ENCODE data around the gene PPARD.
A peak's percentile ranks its signal among the peaks of the same experiment; 100 is the strongest.

Gene PPARD

DNA sequence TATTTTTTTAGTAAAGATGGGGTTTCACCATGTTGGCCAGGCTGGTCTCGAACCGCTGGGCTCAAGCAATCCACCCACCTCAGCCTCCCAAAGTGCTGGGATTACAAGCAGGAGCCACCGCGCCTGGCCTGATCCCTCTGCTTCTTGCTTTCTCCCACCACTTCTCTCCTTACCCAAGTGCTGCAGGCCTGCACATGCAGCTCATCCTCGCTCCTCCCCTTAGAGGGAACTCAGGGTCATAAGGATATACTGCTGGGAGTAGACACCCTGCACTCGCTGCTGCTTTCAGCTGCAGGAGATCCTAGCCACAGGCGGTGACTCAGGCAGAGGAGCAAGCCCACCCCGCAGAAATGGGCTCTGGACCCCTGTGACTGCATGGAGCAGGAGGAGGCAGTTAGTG, 69.7 kb downstream of the PPARD start:
- TF ChIP-seq, protein P1, sequence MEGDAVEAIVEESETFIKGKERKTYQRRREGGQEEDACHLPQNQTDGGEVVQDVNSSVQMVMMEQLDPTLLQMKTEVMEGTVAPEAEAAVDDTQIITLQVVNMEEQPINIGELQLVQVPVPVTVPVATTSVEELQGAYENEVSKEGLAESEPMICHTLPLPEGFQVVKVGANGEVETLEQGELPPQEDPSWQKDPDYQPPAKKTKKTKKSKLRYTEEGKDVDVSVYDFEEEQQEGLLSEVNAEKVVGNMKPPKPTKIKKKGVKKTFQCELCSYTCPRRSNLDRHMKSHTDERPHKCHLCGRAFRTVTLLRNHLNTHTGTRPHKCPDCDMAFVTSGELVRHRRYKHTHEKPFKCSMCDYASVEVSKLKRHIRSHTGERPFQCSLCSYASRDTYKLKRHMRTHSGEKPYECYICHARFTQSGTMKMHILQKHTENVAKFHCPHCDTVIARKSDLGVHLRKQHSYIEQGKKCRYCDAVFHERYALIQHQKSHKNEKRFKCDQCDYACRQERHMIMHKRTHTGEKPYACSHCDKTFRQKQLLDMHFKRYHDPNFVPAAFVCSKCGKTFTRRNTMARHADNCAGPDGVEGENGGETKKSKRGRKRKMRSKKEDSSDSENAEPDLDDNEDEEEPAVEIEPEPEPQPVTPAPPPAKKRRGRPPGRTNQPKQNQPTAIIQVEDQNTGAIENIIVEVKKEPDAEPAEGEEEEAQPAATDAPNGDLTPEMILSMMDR (IDR thresholded peaks at IDR 0.05) = no peak
- intact Hi-C loops (cut with DNase I; ENCODE audit: low total_unique reads) = loop anchor here (10.0 kb wide), 1 partner anchor 67 kb away; the partner anchor contains the start of gene PPARD
- Histone ChIP-seq H3K4me3 (no peak overlapping the region), H3K9me3 (no peaks in the 10 kb centered on the region), H3K27ac (no peak overlapping the region), H3K27me3 (no peaks in the 10 kb centered on the region), H3K4me1 (peaks cover 0 to 7% (median 6%) of the 10 kb centered on the region in 4 donors), H3K36me3 (peaks cover 0 to 46% (median 31%) of the 10 kb centered on the region in 3 donors)
- DNase-seq = no peak

DNA sequence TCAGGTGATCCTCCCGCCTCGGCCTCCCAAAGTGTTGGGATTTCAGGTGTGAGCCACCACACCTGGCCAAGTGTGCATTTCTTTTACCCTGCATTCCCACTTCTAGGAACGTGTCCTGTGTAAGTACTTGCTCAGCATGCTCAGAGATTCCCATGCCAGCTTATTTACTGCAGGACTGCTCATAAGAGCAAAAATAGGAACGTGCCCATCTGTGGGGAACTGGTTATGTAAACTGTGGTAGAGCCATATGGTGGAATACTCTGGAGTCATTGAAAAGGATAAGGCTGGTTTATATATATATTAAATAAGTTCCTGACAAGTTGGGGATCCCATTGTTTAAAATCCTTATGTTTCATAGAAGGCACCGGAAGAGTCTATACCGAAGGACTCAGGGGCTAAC, 71.6 kb downstream of the PPARD start:
- H3K9me3 ChIP-seq = no peaks in the 10 kb centered on the region
- no peak overlapping the region for H3K27ac ChIP-seq
- no peak for DNase-seq
- peaks cover 0 to 7% (median 6%) of the 10 kb centered on the region in 4 donors for H3K4me1 ChIP-seq
- H3K27me3 ChIP-seq = no peaks in the 10 kb centered on the region
- TF ChIP-seq, protein P1 (IDR thresholded peaks at IDR 0.05) = no peak
- H3K36me3 ChIP-seq = peaks cover 0 to 65% (median 41%) of the 10 kb centered on the region in 3 donors
- H3K4me3 ChIP-seq = no peak overlapping the region
- intact Hi-C loops (cut with DNase I; ENCODE audit: low total_unique reads) = loop anchor here (10.0 kb wide), 1 partner anchor 69 kb away; the partner anchor contains the start of gene PPARD

DNA sequence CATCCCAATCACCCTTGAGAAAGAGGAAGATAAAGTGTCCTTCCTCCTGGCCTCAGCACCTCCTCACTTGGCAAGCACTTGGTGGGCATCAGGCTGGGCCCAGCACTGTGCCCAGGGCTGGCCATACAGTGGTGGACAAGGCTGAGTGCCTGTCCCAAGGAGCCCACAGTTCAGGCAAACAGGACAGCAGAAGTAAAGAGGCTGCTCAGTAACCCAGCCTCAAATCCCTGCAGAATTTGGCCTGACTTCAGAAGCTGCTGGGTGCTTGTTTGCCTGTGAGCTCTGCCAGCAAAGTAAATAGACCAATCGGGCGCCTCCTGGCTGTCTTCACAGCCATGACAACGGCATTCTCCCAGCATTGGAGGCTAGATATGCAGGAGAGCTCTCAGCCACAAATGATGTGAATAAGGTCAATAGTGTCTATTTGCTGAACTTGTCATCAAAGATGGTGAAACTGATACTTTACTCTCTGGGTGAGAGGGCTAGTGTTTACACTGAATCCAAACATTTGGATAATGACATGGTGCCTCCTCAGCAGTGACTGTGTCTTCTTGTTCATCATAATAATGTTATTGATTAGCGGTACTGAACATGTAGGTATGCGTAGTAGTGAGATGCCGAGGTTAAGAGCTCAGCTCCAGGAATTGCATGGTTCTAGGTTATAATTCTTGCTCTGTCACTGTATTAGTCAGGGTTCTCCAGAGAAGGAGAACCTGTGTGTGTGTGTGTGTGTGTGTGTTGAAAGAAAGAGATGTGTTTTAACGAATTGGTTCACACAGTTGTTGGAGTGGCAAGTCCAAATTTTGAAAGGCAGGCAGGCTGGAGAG, 72.9 kb downstream of the PPARD start:
- no peaks in the 10 kb centered on the region for H3K27me3 ChIP-seq
- intact Hi-C loops (cut with DNase I; ENCODE audit: low total_unique reads) = loop anchor here (10.0 kb wide), 1 partner anchor 70 kb away; the partner anchor contains the start of gene PPARD

GRCh38 chr6:35417979-35418661, 75.8 kb downstream of the PPARD start:
- H3K36me3 ChIP-seq = peaks cover 9 to 72% (median 21%) of the 10 kb centered on the region in 3 donors
- no peak for DNase-seq
- no peak overlapping the region for H3K4me3 ChIP-seq
- no peak overlapping the region for H3K27ac ChIP-seq
- H3K9me3 ChIP-seq = no peaks in the 10 kb centered on the region
- intact Hi-C loops (cut with DNase I; ENCODE audit: low total_unique reads) = loop anchor here (10.0 kb wide), 1 partner anchor 73 kb away; the partner anchor contains the start of gene PPARD
- peaks cover 0 to 7% (median 6%) of the 10 kb centered on the region in 4 donors for H3K4me1 ChIP-seq
- H3K27me3 ChIP-seq = no peaks in the 10 kb centered on the region
- TF ChIP-seq, protein P1 (IDR thresholded peaks at IDR 0.05) = no peak

More for the DNA sequence above, 72.9 kb downstream of the PPARD start:
- H3K4me3 ChIP-seq = no peak overlapping the region
- no peaks in the 10 kb centered on the region for H3K9me3 ChIP-seq
- DNase-seq = peak; percentile 64 to 81
- H3K4me1 ChIP-seq = peaks cover 0 to 7% (median 6%) of the 10 kb centered on the region in 4 donors
- H3K27ac ChIP-seq = no peak overlapping the region
- H3K36me3 ChIP-seq = peaks cover 0 to 75% (median 38%) of the 10 kb centered on the region in 3 donors
- TF ChIP-seq, protein P1 (IDR thresholded peaks at IDR 0.05) = peak; percentile 52 to 61

- DNase-seq = no peak
- no peak overlapping the region for H3K4me3 ChIP-seq
- TF ChIP-seq, protein P1 (IDR thresholded peaks at IDR 0.05) = no peak
- peaks cover 0 to 7% (median 6%) of the 10 kb centered on the region in 4 donors for H3K4me1 ChIP-seq
- no peak overlapping the region for H3K27ac ChIP-seq
- intact Hi-C loops (cut with DNase I; ENCODE audit: low total_unique reads) = loop anchor here (10.0 kb wide), 1 partner anchor 75 kb away; the partner anchor contains the start of gene PPARD
- no peaks in the 10 kb centered on the region for H3K27me3 ChIP-seq
- peaks cover 20 to 73% (median 28%) of the 10 kb centered on the region in 3 donors for H3K36me3 ChIP-seq
- H3K9me3 ChIP-seq = no peaks in the 10 kb centered on the region
These were observed 77.1 kb downstream of the PPARD start for GRCh38 chr6:35419417-35419816.

Measured in tibial artery (tissue), 4 donors.